K562 treated with DMSO at 1 percent for 4 hours (cell line): ENCODE results near the gene SLC10A3. TPM values are rescaled to one million over a fixed set of nuclear protein-coding genes. Genes with fewer than 3 reads are reported as not detected.

ENCODE experiments used
- total RNA-seq: library from RNA; unstranded; fragments of 300-600 nt; gene quantifications from 2 replicates; pipeline ENCODE4 v1.2.3, GENCODE V29; 2022; ENCODE audit not compliant: insufficient read depth

Gene SLC10A3, protein sequence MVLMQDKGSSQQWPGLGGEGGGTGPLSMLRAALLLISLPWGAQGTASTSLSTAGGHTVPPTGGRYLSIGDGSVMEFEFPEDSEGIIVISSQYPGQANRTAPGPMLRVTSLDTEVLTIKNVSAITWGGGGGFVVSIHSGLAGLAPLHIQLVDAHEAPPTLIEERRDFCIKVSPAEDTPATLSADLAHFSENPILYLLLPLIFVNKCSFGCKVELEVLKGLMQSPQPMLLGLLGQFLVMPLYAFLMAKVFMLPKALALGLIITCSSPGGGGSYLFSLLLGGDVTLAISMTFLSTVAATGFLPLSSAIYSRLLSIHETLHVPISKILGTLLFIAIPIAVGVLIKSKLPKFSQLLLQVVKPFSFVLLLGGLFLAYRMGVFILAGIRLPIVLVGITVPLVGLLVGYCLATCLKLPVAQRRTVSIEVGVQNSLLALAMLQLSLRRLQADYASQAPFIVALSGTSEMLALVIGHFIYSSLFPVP
- 47.8 and 56.8 TPM in 2 replicates for total RNA-seq

GRCh38 chrX:154490414-154491083 lies at the start of gene SLC10A3:
Gene SLC10A3 (minus strand): TSS chrX:154490629. CDS start chrX:154488940, 1,689 bp downstream.

GRCh38 chrX:154515966-154516655 lies 25.7 kb upstream of the SLC10A3 start, which contains the start of gene FAM3A:
Gene FAM3A (minus strand): TSS chrX:154516232. CDS start chrX:154515772, 460 bp downstream.

GRCh38 chrX:154486396-154487207 lies 3.8 kb downstream of the SLC10A3 start, which contains the start of gene UBL4A:
Gene UBL4A (minus strand): TSS chrX:154486615. CDS start chrX:154486584, 31 bp downstream.

GRCh38 chrX:154478728-154479622 lies 11.5 kb downstream of the SLC10A3 start, which contains the start of gene LAGE3:
Gene LAGE3 (minus strand): TSS chrX:154479281. CDS start chrX:154478915, 366 bp downstream.

DNA sequence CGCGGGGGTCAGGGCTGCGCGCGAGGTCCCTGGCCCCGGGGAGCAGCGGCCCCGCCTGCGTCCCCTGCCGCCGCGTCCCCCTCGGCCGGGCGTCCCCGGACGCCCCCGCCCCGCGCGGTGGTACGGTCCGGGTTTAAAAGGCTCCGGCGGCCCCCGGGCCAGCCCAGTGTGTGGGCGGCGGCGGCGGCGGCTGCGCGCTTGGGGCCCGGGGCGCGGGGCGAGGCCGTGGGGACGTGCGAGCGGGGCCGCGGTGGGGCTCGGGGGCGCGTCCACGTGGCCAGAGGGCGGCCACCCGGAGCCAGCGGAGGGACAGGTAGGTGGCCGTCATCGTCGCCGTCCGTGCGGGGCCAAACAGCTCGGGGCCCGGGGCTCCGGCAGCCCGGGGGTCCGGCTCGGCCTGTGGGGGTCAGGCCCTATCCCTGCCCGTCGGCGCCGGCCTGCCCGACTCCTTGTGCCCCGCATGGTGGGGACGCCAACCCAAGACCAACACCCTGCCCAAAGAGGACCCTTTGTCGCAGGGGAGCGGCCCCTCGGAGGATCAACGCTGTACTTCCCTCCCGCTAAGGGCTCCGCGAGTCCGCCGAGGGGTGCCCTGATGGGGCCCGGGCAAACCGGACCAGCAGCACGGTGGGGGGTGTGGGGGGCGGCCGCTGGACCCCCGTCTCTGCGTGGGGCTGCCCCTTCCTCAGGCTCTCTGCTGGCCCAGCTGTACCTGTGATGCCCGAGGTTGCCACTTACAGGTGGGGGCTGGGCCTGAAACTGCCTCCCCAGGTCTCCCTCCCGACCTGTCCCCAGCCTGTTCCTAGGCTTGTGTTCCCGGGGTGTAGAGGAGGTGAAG lies 32.1 kb downstream of the SLC10A3 start, which contains the start of gene PLXNA3:
Gene PLXNA3 (plus strand): TSS at position 166 of the 838 bp plus-strand sequence. CDS start 1,903 bp downstream, outside the sequence.

GRCh38 chrX:154443992-154444754 lies 46.3 kb downstream of the SLC10A3 start, which contains the start of gene FAM50A:
Gene FAM50A (plus strand): TSS chrX:154444141. CDS start chrX:154444236, 95 bp downstream.

Other genes starting within 250 kb of the SLC10A3 start
- gene OPN1MW3, start 233.0 kb downstream of the SLC10A3 start, total RNA-seq: not detected in 2 replicates
- not detected in 2 replicates for gene TEX28, start 195.5 kb downstream of the SLC10A3 start, total RNA-seq
- 1.2 and 2.2 TPM in 2 replicates for gene TKTL1, start 194.8 kb downstream of the SLC10A3 start, total RNA-seq
- gene FLNA, start 116.0 kb downstream of the SLC10A3 start, total RNA-seq: 626 and 661 TPM in 2 replicates
- 102 and 119 TPM in 2 replicates for gene EMD, start 111.3 kb downstream of the SLC10A3 start, total RNA-seq
- gene RPL10, start 92.3 kb downstream of the SLC10A3 start, total RNA-seq: 14,280 and 14,407 TPM in 2 replicates
- 18.1 and 21.6 TPM in 2 replicates for gene DNASE1L1, start 81.4 kb downstream of the SLC10A3 start, total RNA-seq
- gene TAFAZZIN, start 79.1 kb downstream of the SLC10A3 start, total RNA-seq: 35.2 and 47.4 TPM in 2 replicates
- 230 and 231 TPM in 2 replicates for gene ATP6AP1, start 62.0 kb downstream of the SLC10A3 start, total RNA-seq
- 99.3 and 105 TPM in 2 replicates for gene GDI1, start 53.5 kb downstream of the SLC10A3 start, total RNA-seq
- gene FAM50A, start 46.5 kb downstream of the SLC10A3 start, total RNA-seq: 149 and 188 TPM in 2 replicates
- 7.5 and 12.5 TPM in 2 replicates for gene PLXNA3, start 32.3 kb downstream of the SLC10A3 start, total RNA-seq
- 170 and 180 TPM in 2 replicates for gene LAGE3, start 11.3 kb downstream of the SLC10A3 start, total RNA-seq
- 69.7 and 80.5 TPM in 2 replicates for gene UBL4A, start 4.0 kb downstream of the SLC10A3 start, total RNA-seq
- gene FAM3A, start 25.6 kb upstream of the SLC10A3 start, total RNA-seq: 84.1 and 87.0 TPM in 2 replicates
- 233 and 273 TPM in 2 replicates for gene G6PD, start 56.2 kb upstream of the SLC10A3 start, total RNA-seq
- 38.5 and 40.3 TPM in 2 replicates for gene IKBKG, start 57.0 kb upstream of the SLC10A3 start, total RNA-seq
- gene CTAG1A, start 94.5 kb upstream of the SLC10A3 start, total RNA-seq: not detected in 2 replicates
- not detected in 2 replicates for gene CTAG1B, start 128.7 kb upstream of the SLC10A3 start, total RNA-seq
- 30.2 and 37.9 TPM in 2 replicates for gene CTAG2, start 162.9 kb upstream of the SLC10A3 start, total RNA-seq